Fibroblast of pulmonary artery (primary cell): ENCODE data around the gene ASPG.

Experiments
- DNase-seq: peaks from one replicate; pipeline ENCODE4 v3.0.0-alpha.2; 2010; ENCODE audit warnings: low read depth
- H3K4me3 ChIP-seq: replicated peaks from 2 replicates; pipeline ENCODE4 v1.5.1; 2011; ENCODE audit warnings: low read depth, mild to moderate bottlenecking, control low read depth, low read length, moderate library complexity
- CTCF ChIP-seq: IDR thresholded peaks from 2 replicates; pipeline ENCODE4 v1.5.1; 2011; ENCODE audit warnings: mild to moderate bottlenecking, control low read depth, low read length, inconsistent platforms; ENCODE audit errors: missing control alignments

The ASPG gene

GRCh38 chr14:104054222-104054905, 31.1 kb upstream of the ASPG start:
- no peak for DNase-seq
- TF ChIP-seq CTCF, result no peak
- H3K4me3 ChIP-seq, result no peak overlapping the region

GRCh38 chr14:104062281-104062680, 23.2 kb upstream of the ASPG start:
- no peak for DNase-seq
- TF ChIP-seq CTCF, result no peak
- no peak overlapping the region for H3K4me3 ChIP-seq

GRCh38 chr14:104064003-104064402, 21.5 kb upstream of the ASPG start:
- no peak for DNase-seq

GRCh38 chr14:104066279-104066678, 19.2 kb upstream of the ASPG start:
- no peak for TF ChIP-seq CTCF

More at GRCh38 chr14:104064003-104064402, 21.5 kb upstream of the ASPG start:
- no peak for TF ChIP-seq CTCF
- H3K4me3 ChIP-seq, result no peak overlapping the region

GRCh38 chr14:104066719-104067295, 18.7 kb upstream of the ASPG start:
- DNase-seq, result no peak
- no peak overlapping the region for H3K4me3 ChIP-seq
- no peak for TF ChIP-seq CTCF

More at GRCh38 chr14:104066279-104066678, 19.2 kb upstream of the ASPG start:
- DNase-seq, result no peak
- H3K4me3 ChIP-seq, result no peak overlapping the region

- TF ChIP-seq CTCF, result no peak
- DNase-seq, result no peak
- H3K4me3 ChIP-seq, result no peak overlapping the region
Observed at GRCh38 chr14:104069541-104069940, 16.0 kb upstream of the ASPG start.

GRCh38 chr14:104072586-104072985, 12.9 kb upstream of the ASPG start:
- TF ChIP-seq CTCF, result no peak
- DNase-seq, result no peak
- H3K4me3 ChIP-seq, result no peak overlapping the region
